WERI-Rb-1 (cell line): ENCODE measurements around the gene MAGI1.

Source experiments
- DNase-seq: peaks from one replicate; pipeline ENCODE4 v3.0.0-alpha.2; 2020
- H3K27ac ChIP-seq: fragments of 250-450 bp; sonication (Bioruptor Pico); 2 replicates; pipeline ENCODE4 v1.5.1; 2020; ENCODE audit warnings: mild to moderate bottlenecking, moderate library complexity
- H3K27me3 ChIP-seq: fragments of 250-450 bp; sonication (Bioruptor Pico); 2 replicates; pipeline ENCODE4 v1.5.1; 2021; ENCODE audit warnings: mild to moderate bottlenecking, low read depth, moderate library complexity; ENCODE audit not compliant: insufficient read depth, severe bottlenecking
- H3K36me3 ChIP-seq: fragments of 250-450 bp; sonication (Bioruptor Pico); 2 replicates; pipeline ENCODE4 v1.5.1; 2020; ENCODE audit warnings: mild to moderate bottlenecking, moderate library complexity
- H3K4me3 ChIP-seq: 2 replicates; pipeline ENCODE4 v1.5.1; 2011; ENCODE audit warnings: low read depth, mild to moderate bottlenecking, control low read depth, low read length
- H3K9me3 ChIP-seq: fragments of 250-450 bp; sonication (Bioruptor Pico); 2 replicates; pipeline ENCODE4 v1.5.1; 2021; ENCODE audit warnings: mild to moderate bottlenecking, moderate library complexity; ENCODE audit not compliant: severe bottlenecking
- CTCF ChIP-seq: IDR thresholded peaks from 2 replicates; pipeline ENCODE4 v1.5.1; 2011; ENCODE audit warnings: low read depth, mild to moderate bottlenecking, control low read depth, inconsistent platforms, low read length

MAGI1 gene

GRCh38 chr3:65411367-65411766 lies 627.4 kb downstream of the MAGI1 start:
- no peak overlapping the region for H3K27ac ChIP-seq
- no peaks in the 10 kb centered on the region for H3K27me3 ChIP-seq
- H3K4me3 ChIP-seq, result no peak overlapping the region
- DNase-seq, result no peak
- H3K36me3 ChIP-seq, result no peaks in the 10 kb centered on the region
- H3K9me3 ChIP-seq, result no peaks in the 10 kb centered on the region
- TF ChIP-seq CTCF, result no peak

- H3K36me3 ChIP-seq, result no peaks in the 10 kb centered on the region
- DNase-seq, result no peak
- H3K9me3 ChIP-seq, result no peaks in the 10 kb centered on the region
- no peak overlapping the region for H3K27ac ChIP-seq
- no peaks in the 10 kb centered on the region for H3K27me3 ChIP-seq
- H3K4me3 ChIP-seq, result no peak overlapping the region
- no peak for TF ChIP-seq CTCF
Observed at GRCh38 chr3:65409176-65409569, 629.5 kb downstream of the MAGI1 start.

DNA sequence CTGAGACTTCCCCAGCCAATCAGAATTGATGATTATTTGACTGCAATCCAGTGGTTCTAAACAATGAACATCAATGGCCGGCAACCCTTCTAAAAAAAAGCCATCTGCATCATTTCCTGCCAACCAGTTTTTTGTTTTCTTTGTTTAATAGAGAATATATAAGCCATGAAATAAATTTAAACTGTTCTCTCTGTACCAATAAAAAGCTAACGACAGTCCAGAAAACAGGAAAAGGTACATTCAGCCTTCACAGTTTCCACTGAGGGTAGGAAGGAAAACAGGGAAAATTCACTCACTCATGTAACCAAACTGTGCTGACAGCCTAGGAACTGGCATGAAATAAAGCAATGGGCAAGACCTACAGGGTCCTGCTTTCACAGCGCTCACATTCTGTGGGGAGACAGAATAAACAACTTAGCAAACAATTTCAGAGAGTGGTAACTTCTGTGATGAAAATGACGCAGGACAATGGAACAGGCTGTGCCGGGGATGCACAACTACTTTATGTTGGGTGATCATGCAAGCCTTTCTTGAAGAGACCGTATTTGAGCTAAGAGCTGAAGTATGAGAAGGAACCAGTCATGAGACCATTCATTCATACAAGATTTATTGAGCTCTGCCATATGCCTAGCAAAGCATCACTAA lies 630.1 kb downstream of the MAGI1 start:
- no peaks in the 10 kb centered on the region for H3K36me3 ChIP-seq
- H3K9me3 ChIP-seq, result no peaks in the 10 kb centered on the region
- no peak for TF ChIP-seq CTCF
- no peaks in the 10 kb centered on the region for H3K27me3 ChIP-seq
- no peak overlapping the region for H3K27ac ChIP-seq
- no peak overlapping the region for H3K4me3 ChIP-seq
- DNase-seq, result no peak

DNA sequence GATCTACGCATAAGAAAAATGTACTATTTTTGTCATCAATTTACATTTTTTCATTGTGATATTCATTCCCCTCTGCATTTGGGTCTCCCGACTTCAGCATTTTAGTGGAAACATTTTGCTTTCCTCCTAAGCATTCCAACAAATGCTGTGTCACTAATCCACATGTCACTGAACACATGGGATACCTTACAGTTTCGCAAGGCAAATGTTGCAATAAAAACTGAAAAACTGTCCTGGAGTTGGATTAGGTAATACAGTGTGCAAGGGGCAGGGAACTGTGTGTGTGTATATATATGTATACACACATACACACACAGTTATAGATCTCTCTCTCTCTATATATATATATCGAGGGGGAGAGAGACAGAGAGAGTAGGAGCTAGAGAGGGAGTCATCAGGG lies 632.2 kb downstream of the MAGI1 start:
- DNase-seq, result no peak
- no peak for TF ChIP-seq CTCF
- no peaks in the 10 kb centered on the region for H3K27me3 ChIP-seq

GRCh38 chr3:65402597-65402996 lies 636.1 kb downstream of the MAGI1 start:
- Histone ChIP-seq H3K27me3 (no peaks in the 10 kb centered on the region), H3K9me3 (no peaks in the 10 kb centered on the region), H3K36me3 (no peaks in the 10 kb centered on the region), H3K27ac (no peak overlapping the region), H3K4me3 (no peak overlapping the region)
- DNase-seq, result no peak
- TF ChIP-seq CTCF, result no peak

More for the DNA sequence above, 632.2 kb downstream of the MAGI1 start:
- no peaks in the 10 kb centered on the region for H3K9me3 ChIP-seq
- H3K4me3 ChIP-seq, result no peak overlapping the region
- no peak overlapping the region for H3K27ac ChIP-seq
- H3K36me3 ChIP-seq, result no peaks in the 10 kb centered on the region
